Measurements from ENCODE around the gene PNLDC1. TPM values are rescaled to one million over a fixed set of nuclear protein-coding genes. Genes with fewer than 3 reads are reported as not detected.
"Not testable (repeated sequence)": the region's sequence is repeated elsewhere in the genome, so short reads cannot be mapped to it uniquely, and the experiment has no call there.

Gene PNLDC1
- total RNA-seq, 1 donor from 2014 or later = not detected

DNA sequence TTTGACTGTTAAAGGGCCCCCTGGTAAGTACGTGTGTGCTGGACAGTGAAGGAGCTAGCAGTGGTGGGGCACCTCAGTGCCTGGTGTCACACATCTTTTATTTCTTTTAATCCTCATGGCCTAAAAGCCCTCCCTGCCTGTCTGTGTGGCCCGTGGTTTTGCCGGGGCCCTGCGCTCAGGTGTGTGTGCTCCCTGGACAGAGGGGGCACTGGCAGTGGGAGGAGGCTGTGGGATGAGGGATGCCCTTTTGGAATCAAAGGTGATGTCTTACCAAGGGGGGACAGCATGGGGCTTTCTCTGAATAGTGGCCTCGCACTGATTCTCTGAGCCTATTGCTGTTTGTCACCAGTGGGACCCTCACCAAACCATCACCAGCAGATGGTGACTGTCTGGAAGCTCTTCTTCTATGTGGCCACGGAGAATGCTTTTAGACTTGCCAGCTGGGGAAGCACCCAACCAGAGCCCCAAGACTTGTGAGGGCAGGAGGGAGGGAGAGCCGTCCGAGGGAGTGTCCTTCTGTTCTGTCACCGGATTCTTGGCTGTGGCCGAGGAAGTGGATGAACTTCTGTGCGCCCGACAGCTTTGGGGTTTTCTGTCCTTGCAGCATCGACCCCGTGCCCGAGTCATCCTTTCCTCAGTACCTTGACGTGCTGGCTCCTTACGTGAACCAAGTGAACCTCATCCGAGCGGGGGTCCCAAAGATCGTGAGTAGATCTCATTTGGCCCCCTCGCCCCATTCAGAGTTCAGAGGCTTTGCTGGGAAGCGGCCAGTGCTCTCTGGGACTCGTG lies 18.1 kb downstream of the PNLDC1 start:
- FAIRE-seq (no peak), DNase-seq (ENCODE audit: low spot score in 2 of 2) (no peak)

DNA sequence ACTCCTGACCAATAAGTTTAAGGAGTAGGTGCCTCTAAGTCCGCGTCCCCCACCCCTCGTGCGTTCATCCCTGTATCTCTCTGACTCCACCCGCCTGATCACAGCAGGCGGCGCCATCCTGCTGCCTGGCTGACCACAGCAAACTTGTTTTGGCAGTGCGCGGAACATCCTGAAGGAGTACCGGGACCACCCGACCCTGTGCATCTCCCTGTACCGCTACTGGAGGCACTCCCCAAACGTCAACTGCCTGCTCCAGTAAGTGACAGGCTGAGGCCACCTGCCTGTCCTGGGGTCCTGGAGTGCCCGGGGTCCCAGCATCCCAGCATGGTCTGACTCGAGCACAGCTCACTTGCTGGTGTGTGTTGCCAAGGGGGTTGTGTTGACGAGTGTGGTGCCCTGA lies 19.0 kb downstream of the PNLDC1 start:
- DNase-seq (ENCODE audit: low spot score in 2 of 2) = no peak
- no peak for FAIRE-seq

DNA sequence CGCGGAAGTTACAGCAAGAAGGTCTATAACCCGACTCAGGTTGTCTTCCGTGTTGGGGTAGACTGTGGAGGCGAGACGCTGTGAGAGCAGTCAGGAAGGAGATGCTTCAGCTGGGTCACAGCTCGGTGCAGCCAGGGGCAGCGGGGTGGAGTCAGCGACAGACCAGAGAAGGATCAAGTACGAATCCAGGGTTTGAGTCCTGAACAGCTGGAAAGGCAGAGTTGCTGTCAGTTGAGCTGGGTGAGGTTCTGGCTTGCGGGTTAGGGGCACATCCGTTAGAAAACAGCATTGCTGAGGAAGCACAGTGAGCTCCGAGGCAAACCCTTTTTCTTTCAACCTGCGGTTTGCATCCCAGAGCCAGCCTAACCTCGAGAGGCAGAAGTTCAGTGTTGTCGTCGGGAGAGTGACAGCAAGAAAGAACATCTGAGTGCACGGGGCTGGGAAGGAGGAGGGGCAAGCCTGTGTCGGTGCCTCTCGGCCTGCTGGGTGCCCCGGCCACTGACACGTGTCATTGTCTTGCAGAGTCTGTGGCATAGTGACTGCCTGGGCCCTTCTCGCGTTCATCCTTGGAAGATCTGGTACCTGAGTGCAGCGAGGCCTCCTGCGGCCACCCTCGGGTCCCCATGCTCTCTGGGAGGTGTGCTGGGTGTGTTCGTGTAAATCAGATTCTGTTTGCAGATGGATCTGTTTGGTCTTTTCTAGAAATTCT lies 20.0 kb downstream of the PNLDC1 start:
- FAIRE-seq (no peak), DNase-seq (ENCODE audit: low spot score in 2 of 2) (no peak)

DNA sequence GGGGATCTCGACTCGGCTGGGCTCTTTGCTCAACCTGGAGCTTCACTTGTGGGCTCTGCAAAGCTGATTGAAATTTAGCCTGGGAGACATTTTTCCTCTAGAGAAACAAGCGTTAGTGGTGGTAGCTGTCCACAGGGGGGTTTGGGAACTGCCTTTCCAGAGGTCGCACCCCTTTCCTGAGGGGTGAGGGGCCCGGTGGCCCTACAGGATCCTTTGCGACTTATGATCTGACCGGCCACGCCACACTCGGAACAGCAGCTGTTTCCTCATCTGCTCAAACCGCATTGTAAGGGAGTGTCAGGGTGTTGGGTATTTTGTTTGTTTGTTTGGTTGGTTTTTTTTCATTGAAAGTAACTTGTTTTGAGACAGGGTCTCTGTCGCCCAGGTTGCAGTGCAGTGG lies 21.0 kb downstream of the PNLDC1 start:
- FAIRE-seq (no peak), DNase-seq (ENCODE audit: low spot score in 2 of 2) (no peak)

DNA sequence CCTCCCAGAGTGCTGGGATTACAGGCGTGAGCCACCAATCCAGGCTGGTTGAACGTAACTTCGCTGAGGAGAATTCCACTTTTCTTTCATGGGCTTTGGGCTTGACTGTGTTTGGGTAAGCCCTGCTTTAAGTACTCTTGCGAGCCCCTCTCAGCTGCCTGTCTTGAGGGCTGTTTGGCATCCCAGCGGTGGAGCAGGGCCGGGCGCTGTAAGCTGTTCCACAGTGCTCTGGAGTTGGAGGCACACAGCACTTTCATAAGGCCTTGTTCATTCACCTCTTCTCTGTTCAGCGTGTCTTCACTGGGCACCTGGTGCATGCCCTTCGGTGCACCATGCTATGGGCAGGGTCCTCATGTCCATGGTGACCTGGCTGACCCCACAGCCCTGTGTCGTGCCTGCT lies 21.6 kb downstream of the PNLDC1 start:
- FAIRE-seq = no peak

DNA sequence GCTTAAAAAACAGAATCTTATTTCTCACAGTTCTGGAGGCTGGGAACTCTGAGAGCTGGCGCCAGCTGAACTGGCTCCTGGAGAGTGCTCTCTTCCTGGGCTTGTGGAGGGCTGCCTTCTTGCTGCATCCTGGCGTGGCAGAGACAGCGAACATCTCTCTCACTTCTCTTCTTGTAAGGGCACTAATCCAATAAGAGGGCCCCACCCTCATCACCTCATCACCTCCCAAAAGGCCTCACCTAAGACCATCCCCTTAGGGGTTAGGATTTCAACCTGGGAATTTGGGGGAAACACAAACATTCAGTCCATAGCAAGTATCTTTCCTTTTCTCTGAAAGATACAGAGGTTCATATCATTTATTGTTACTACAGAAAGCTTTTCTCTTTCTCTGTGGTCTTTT lies 23.9 kb downstream of the PNLDC1 start:
- DNase-seq (ENCODE audit: low spot score in 2 of 2) (no peak), FAIRE-seq (no peak)

More for the DNA sequence above, 21.6 kb downstream of the PNLDC1 start:
- DNase-seq (ENCODE audit: low spot score in 2 of 2) = no peak

DNA sequence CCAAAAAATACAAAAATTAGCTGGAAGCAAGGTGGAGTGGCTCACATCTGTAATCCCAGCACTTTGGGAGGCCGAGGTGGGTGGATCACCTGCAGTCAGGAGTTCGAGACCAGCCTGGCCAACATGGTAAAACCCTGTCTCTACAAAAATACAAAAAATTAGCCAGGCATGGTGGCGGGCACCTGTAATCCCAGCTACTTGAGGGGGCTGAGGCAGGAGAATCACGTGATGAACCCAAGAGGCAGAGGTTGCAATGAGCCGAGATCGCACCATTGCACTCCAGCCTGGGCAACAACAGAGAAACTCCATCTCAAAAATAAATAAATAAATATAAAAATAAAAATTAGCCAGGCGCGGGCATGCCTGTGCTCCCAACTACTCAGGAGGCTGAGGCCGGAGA lies 24.6 kb downstream of the PNLDC1 start:
- FAIRE-seq; DNase-seq (ENCODE audit: low spot score in 2 of 2): not testable (repeated sequence)

DNA sequence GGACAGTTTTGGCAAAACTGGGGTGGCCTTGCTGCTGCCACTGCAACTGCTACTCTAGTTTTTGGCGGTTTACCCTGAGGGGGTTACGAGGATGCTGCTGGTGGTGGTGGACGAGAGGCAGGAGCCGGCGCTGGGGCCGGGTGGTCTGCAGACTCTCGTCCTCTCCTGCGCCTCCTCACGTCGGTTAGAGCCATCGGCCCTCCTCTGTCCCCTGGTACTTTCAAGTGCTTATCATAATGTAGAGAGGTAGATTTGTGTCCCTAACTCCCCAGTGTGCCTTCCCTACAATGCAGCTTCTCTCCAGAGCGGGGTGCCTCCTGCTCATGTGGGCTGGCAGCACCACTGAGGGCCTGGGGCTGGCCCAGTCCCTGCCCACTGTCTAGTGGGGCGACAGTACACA lies 25.9 kb downstream of the PNLDC1 start:
- FAIRE-seq (no peak), DNase-seq (ENCODE audit: low spot score in 2 of 2) (no peak)

DNA sequence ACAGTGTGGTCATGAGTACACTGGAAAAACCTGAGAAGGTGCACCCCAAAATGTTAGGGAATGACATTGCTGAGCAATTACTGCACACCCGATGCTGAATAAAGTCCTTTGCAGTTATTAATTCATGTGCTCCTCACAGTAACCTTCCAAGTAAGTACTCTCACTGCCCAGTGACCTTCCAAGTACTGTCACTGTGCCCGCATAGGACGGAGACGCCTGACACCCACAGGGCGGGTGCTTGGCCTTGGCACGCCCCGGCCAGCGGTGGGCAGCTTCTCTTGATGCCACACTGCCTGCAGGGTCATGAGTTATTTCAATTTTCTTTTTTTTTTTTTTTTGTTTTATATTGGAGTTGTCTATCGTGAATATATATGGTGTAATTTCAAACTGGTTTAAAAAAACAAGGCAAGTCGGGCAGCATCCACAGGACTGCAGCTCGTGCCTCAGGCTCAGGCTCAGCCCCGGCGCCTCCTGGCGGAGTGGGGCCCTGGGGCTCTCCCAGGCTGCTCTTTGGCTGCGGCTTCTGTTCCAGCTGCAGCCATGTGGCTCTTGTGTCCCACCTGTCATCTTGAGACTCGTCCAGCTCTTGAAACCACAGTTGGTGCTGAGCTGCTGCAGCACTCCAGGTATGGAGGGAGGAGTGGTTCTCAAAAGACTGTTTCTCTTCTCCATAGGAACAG lies 27.0 kb downstream of the PNLDC1 start:
- DNase-seq (ENCODE audit: low spot score in 2 of 2) (no peak), FAIRE-seq (no peak)

DNA sequence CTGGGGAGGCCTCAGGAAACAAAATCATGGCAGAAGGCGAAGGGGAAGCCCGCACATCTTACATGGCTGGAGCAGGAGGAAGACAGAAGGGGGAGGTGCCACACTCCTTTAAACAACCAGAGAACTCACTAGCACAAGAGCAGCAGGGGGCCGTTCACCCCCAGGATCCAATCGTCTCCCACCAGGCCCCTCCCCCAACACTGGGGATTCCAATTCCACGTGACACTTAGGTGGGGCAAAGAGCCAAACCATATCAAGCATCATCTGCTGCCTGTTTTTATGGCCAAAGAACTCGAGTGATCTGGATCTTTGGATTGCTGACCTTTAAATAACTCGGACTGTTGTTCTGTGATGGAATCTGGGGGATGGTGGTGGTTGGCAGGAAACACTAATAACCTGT lies 28.0 kb downstream of the PNLDC1 start:
- FAIRE-seq (no peak), DNase-seq (ENCODE audit: low spot score in 2 of 2) (no peak)

DNA sequence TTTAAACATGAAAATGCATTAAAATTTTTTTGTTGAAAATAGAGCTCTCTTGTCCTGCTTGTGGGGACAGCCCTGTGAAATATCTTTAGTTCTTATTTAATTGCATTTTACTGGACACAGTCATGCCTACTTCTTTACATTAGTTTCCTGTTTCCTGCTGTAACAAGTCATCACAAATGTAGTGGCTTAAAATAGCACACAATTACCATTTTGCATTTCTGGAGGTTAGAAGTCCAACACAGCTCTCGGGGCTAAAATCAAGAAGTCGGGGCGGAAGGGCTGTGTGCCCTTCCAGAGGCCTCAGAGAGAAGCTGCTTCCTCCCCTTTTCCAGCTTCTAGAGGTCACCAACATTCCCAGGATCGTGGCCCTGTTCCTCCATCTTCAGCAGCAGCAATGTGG lies 29.4 kb downstream of the PNLDC1 start:
- FAIRE-seq (no peak), DNase-seq (ENCODE audit: low spot score in 2 of 2) (no peak)

DNA sequence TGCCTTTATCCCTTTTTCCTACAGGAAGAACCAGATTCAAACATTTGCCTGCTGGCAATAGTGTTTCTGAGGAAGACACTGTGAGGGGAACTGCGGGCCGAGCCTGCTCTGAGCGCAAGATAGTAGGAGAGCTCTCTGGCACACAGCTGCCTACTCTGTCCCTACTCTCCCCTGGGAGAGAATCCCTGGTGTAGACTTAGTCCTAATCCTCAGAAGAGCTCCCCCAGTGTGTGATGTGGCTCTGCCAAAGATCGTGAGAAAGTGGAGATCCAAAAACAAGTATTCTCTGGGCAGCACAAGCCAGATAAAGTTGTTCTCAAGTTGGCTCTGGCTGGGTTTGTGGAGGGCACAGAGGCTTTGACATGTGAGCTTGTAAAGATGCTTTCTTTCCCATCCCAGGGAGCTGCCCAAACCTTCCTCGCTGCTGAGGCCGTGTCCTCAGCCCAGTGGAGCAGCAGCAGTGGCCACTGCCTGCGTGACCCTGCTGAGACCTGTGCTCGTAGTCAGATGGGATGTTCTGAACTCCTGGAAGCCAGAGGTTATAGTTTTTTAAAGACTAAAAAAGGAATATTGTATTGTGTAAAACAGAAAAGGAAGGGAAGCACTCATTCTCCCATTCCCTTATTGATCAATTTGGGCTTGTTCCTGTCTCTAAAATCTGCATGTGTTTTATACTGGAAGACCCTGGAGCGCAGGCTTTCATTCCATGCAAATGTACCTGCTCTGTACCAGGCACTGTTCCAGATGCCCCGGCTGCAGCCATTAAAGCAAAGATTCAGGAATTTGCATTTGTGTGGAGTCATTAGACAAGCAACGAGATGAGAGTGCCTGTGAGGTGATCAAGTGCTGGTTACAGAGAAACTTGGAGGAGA lies 30.7 kb downstream of the PNLDC1 start:
- FAIRE-seq (no peak), DNase-seq (ENCODE audit: low spot score in 2 of 2) (no peak)

DNA sequence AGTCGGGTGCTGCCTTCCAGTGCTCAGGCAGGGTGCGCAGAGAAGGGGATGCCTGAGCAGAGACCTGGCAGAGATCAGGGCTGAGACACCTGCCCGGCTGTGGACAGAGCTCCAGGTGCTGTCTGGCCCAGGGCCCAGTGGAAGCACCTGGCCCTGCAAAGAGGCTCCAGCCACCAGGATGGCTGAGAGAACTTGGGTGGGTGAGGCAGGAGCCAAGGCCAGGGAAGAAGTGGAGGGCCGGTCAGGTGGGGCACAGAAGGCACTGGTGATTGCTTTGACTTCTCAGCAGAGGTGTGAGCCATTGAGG lies 31.2 kb downstream of the PNLDC1 start:
- no peak for FAIRE-seq
- DNase-seq (ENCODE audit: low spot score in 2 of 2) = no peak

DNA sequence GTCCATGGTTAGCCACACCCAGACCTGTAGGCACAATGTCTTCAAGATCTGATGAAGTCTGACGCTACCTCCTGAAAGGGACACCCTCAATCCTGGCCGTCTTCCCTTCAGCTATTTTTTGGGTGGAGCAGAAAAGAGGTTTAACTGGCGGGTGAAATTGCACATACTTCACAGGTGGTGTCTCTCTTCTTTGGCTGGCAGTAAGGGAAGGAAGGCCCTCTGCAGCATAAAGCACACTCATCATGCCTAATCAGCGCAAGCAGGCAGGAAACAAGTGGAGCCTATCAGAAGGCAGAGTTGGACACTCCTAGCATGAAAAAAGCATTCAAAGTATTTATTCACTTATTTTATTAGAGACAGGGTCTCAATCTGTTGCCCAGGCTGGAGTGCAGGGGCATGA lies 32.9 kb downstream of the PNLDC1 start:
- FAIRE-seq (no peak), DNase-seq (ENCODE audit: low spot score in 2 of 2) (no peak)

DNA sequence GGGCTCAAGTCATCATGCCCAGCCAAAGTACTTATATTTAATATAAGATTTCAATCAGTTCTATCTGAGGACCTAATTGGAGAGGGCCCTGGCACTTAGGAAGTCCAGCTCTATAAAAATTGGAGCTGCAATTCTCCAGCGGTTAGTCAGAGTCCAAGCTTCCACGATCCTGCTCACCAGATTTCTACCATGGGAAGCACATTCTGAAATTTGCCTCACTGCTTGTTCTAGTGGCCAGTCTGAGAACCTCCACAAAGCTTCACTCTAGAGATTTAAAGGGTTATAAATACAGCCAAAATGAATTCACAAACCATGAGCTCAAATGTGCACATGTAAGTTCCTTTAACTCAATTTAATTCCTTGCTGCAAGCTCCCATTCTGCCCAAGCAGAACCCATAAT lies 33.5 kb downstream of the PNLDC1 start:
- no peak for DNase-seq (ENCODE audit: low spot score in 2 of 2)
- FAIRE-seq = no peak

DNA sequence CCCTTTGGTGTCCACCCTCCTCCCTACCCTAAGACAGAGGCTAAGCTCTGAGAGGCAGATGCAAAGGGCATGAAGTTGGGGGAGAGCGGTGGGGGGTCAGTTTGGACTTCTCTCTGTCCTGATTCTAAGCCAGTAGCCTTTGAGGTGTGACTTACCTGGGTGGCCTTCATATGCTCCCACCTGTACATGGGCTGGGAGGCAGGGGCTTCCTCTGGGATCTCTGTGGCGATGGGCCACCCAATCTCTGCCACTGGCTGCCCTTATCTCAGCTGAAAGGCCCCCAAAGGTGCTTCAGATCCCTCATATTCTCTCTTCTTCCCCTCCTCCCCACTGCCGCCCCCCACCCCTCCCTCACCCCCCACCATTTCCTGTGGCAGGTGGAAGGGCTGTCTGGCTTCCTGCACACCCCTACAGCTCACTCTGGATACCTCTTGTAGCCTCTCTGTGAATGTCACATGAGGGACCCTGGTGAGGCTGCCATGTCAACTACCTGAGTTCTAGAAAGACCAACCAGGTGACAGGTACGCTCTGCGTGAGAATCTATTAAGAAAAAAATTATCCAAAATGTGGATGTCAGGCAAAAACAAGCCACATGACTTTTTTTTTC lies 34.0 kb downstream of the PNLDC1 start:
- DNase-seq (ENCODE audit: low spot score in 2 of 2) (no peak), FAIRE-seq (no peak)

DNA sequence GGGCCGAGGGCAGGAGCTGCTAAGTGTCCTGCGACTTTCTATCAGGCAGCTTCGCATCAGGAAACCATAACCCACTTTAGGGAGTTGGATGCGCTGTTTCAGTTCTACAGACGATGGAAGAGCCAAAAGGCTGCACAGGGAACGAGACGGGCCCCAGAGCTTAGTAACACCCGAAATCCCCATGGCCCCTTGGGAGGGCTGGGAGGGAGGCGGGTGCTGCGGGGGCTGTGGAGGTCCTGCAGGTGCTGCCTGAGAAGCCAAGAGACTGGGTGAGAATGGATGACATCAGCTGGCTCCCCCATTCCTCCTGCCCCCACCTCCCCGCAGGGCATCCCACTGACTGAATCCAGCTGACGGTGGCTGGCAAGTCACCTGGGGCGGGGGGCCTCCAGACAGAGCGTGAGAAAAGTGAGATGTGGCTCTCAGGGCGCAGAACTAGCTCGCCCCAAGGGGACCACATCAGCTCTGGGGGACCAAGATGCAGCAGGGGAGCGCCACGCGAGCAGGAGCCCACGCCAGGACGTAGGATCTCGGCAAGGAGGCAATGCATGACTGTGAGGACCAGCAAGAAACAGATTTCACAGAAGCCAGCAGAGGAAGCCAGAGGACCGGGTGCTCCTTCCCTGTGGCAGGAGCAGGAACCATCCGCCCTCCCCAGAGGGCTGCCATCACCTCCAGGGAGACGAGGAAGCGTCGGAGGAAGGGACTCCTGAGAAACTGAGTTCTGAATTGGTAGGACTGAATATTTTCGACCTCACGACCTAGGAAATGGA lies 36.8 kb downstream of the PNLDC1 start:
- DNase-seq (ENCODE audit: low spot score in 2 of 2) (no peak), FAIRE-seq (no peak)

DNA sequence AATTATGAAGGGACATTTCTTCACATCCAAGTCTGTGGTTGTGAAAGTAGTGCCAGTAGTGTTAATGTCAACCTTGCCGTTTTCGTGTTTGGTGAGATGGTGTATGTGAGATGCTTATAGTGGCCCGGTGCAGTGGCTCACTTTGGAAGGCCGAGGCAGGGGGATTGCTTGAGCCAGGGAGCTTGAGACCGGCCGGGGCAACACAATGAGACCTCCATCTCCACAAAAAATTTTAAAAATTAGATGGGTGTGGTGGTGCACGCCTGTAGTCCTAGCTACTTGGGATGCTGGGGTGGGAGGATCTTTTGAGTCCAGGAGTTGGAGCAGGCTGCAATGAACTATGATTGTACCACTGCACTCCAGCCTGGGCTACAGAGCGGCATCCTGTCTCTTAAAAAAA lies 37.4 kb downstream of the PNLDC1 start:
- FAIRE-seq = no peak
- no peak for DNase-seq (ENCODE audit: low spot score in 2 of 2)

DNA sequence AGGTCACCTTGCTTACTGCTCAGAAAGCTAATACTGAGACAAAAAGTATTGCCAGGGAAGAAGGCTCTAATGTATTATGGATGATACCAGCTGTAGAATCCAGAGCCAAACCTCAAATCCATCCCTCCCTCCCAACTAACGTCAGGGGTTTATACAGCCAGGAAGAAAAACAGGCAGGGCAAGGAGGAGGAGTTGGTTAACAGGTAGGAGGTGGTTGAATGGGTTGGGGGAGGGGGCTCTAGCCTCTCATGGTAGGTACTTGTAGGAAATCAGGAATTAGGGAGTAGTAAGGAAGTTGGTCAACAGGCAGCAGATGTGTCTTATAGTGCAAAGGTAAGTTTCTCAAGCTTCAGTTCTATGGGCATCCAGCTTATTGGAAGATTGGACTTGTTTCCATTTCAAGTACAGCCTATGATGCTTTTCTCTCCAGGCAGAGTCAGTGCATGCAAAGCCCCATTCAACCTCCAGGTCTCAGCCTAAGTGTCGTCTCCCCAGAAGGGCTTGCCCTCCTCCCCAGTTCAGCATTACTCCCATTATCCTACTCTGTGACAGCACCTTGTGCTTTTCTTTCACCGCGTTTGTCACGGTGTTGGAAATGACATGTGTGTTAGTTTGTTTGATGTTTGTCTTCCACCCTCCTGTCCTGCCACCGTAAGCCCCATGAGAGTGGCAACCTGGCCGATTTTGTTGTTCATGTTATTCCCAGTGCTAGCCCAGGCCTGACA lies 38.1 kb downstream of the PNLDC1 start:
- DNase-seq (ENCODE audit: low spot score in 2 of 2) = no peak
- FAIRE-seq = no peak

Data from frontal cortex (tissue), 4 donors.